ENCODE results near the gene SCAMP3. TPM values are rescaled to one million over a fixed set of nuclear protein-coding genes. Genes with fewer than 3 reads are reported as not detected.
A peak's percentile ranks its signal among the peaks of the same experiment; 100 is the strongest.
"Not testable (repeated sequence)": the region's sequence is repeated elsewhere in the genome, so short reads cannot be mapped to it uniquely, and the experiment has no call there.

Gene SCAMP3
- total RNA-seq, 3 donors from 2014 or later = 64.9 to 72.0 (median 68.3) TPM

- Histone ChIP-seq H3K4me3 (peak overlapping the region; percentile 49 to 80 (median 70)), H3K27me3 (peaks cover 0 to 3% of the 10 kb centered on the region in 2 donors), H3K9me3 (no peaks in the 10 kb centered on the region), H3K4me1 (peaks cover 0 to 5% of the 10 kb centered on the region in 2 donors), H3K27ac (peak overlapping the region; percentile 86 to 95), H3K36me3 (no peaks in the 10 kb centered on the region)
- peak; percentile 94 to 98 for DNase-seq (ENCODE audit: low spot score in 2 of 2)
- intact Hi-C loops (cut with DNase I; ENCODE audit: low total_unique reads) = no loop called here
- TF ChIP-seq POLR2AphosphoS5 (IDR thresholded peaks at IDR 0.05) (peak; percentile 93 to 99 (median 99)), POLR2A (IDR thresholded peaks at IDR 0.05) (peak; percentile 83), CTCF (IDR thresholded peaks at IDR 0.05) (peak; percentile 99 to 100 (median 99))
These were observed 17.6 kb downstream of the SCAMP3 start for GRCh38 chr1:155244368-155245162.

GRCh38 chr1:155242805-155243358 is 19.3 kb downstream of the SCAMP3 start:
- Histone ChIP-seq H3K36me3 (no peaks in the 10 kb centered on the region), H3K4me3 (peak overlapping the region in 2 of 3 donors; percentile 70 to 80), H3K27ac (peak overlapping the region; percentile 86 to 95), H3K27me3 (peaks cover 0 to 3% of the 10 kb centered on the region in 2 donors), H3K4me1 (peaks cover 0 to 5% of the 10 kb centered on the region in 2 donors), H3K9me3 (no peaks in the 10 kb centered on the region)
- intact Hi-C loops (cut with DNase I; ENCODE audit: low total_unique reads) = no loop called here
- no peak for DNase-seq (ENCODE audit: low spot score in 2 of 2)
- no peak for TF ChIP-seq CTCF (IDR thresholded peaks at IDR 0.05)
- TF ChIP-seq POLR2A (IDR thresholded peaks at IDR 0.05) = no peak
- TF ChIP-seq POLR2AphosphoS5 (IDR thresholded peaks at IDR 0.05) = no peak

GRCh38 chr1:155241841-155242264 is 20.3 kb downstream of the SCAMP3 start:
- Histone ChIP-seq H3K27ac (peak overlapping the region; percentile 17 to 42), H3K4me1 (peaks cover 0 to 5% of the 10 kb centered on the region in 2 donors)
- no peak for DNase-seq (ENCODE audit: low spot score in 2 of 2)

GRCh38 chr1:155241069-155241679 is 21.0 kb downstream of the SCAMP3 start:
- intact Hi-C loops (cut with DNase I; ENCODE audit: low total_unique reads) = no loop called here
- Histone ChIP-seq H3K4me1 (peaks cover 0 to 5% of the 10 kb centered on the region in 2 donors), H3K27ac (peak overlapping the region; percentile 17 to 56)

More at GRCh38 chr1:155241841-155242264, 20.3 kb downstream of the SCAMP3 start:
- no peaks in the 10 kb centered on the region for H3K9me3 ChIP-seq
- intact Hi-C loops (cut with DNase I; ENCODE audit: low total_unique reads) = no loop called here
- no peaks in the 10 kb centered on the region for H3K36me3 ChIP-seq
- H3K4me3 ChIP-seq = no peak overlapping the region
- H3K27me3 ChIP-seq = peaks cover 0 to 3% of the 10 kb centered on the region in 2 donors
- no peak for TF ChIP-seq POLR2A (IDR thresholded peaks at IDR 0.05)
- no peak for TF ChIP-seq POLR2AphosphoS5 (IDR thresholded peaks at IDR 0.05)
- no peak for TF ChIP-seq CTCF (IDR thresholded peaks at IDR 0.05)

GRCh38 chr1:155236451-155236850 is 25.7 kb downstream of the SCAMP3 start:
- Histone ChIP-seq H3K27me3 (no peaks in the 10 kb centered on the region), H3K4me3 (no peak overlapping the region), H3K9me3 (no peaks in the 10 kb centered on the region), H3K4me1 (no peaks in the 10 kb centered on the region), H3K27ac (no peak overlapping the region), H3K36me3 (no peaks in the 10 kb centered on the region)
- no peak for TF ChIP-seq POLR2A (IDR thresholded peaks at IDR 0.05)
- TF ChIP-seq POLR2AphosphoS5 (IDR thresholded peaks at IDR 0.05) = no peak
- no peak for TF ChIP-seq CTCF (IDR thresholded peaks at IDR 0.05)
- intact Hi-C loops (cut with DNase I; ENCODE audit: low total_unique reads) = no loop called here
- DNase-seq (ENCODE audit: low spot score in 2 of 2) = no peak

More at GRCh38 chr1:155241069-155241679, 21.0 kb downstream of the SCAMP3 start:
- no peaks in the 10 kb centered on the region for H3K9me3 ChIP-seq
- H3K27me3 ChIP-seq = peaks cover 0 to 3% of the 10 kb centered on the region in 2 donors
- peak in 1 of 2 donors; percentile 74 for DNase-seq (ENCODE audit: low spot score in 2 of 2)
- peak overlapping the region; percentile 38 to 63 (median 47) for H3K4me3 ChIP-seq
- H3K36me3 ChIP-seq = no peaks in the 10 kb centered on the region
- peak; percentile 56 to 82 (median 80) for TF ChIP-seq POLR2AphosphoS5 (IDR thresholded peaks at IDR 0.05)
- TF ChIP-seq POLR2A (IDR thresholded peaks at IDR 0.05) = no peak

GRCh38 chr1:155235375-155235774 is 26.8 kb downstream of the SCAMP3 start:
- intact Hi-C loops (cut with DNase I; ENCODE audit: low total_unique reads); H3K9me3 ChIP-seq; DNase-seq (ENCODE audit: low spot score in 2 of 2); H3K4me1 ChIP-seq; H3K27ac ChIP-seq; H3K27me3 ChIP-seq; H3K4me3 ChIP-seq; H3K36me3 ChIP-seq: not testable (repeated sequence)

GRCh38 chr1:155233502-155233901 is 28.7 kb downstream of the SCAMP3 start:
- DNase-seq (ENCODE audit: low spot score in 2 of 2); intact Hi-C loops (cut with DNase I; ENCODE audit: low total_unique reads); H3K27ac ChIP-seq; H3K9me3 ChIP-seq; H3K27me3 ChIP-seq; H3K4me1 ChIP-seq; H3K4me3 ChIP-seq; H3K36me3 ChIP-seq: not testable (repeated sequence)
